Smooth muscle cell (in vitro differentiated cells): ENCODE results near the gene ZNF785. TPM values are rescaled to one million over a fixed set of nuclear protein-coding genes. Genes with fewer than 3 reads are reported as not detected.
"Not testable (repeated sequence)": the region's sequence is repeated elsewhere in the genome, so short reads cannot be mapped to it uniquely, and the experiment has no call there.

Source experiments
- DNase-seq: peaks from one replicate; lab custom pipeline; 2025; ENCODE audit not compliant: unreplicated experiment; lab: John Stamatoyannopoulos, UW
- H2AFZ ChIP-seq: fragments of 200-600 bp; sonication (generic); 2 replicates; pipeline ENCODE4 v1.6.0; 2016; ENCODE audit warnings: antibody characterized with exemption, low read depth, mild to moderate bottlenecking
- H3F3A ChIP-seq: fragments of 200-600 bp; sonication (generic); 2 replicates; pipeline ENCODE4 v1.6.0; 2017; ENCODE audit warnings: antibody characterized with exemption, low read depth
- H3K27ac ChIP-seq: fragments of 200-600 bp; sonication (generic); 2 replicates; pipeline ENCODE4 v1.5.1; 2016; ENCODE audit warnings: low read depth, mild to moderate bottlenecking
- H3K27me3 ChIP-seq: fragments of 200-600 bp; sonication (generic); 2 replicates; pipeline ENCODE4 v1.6.1; 2016; ENCODE audit warnings: low read depth, mild to moderate bottlenecking
- H3K36me3 ChIP-seq: fragments of 200-600 bp; sonication (generic); 2 replicates; pipeline ENCODE4 v1.5.1; 2016; ENCODE audit warnings: low read depth
- H3K4me1 ChIP-seq: fragments of 200-600 bp; sonication (generic); 2 replicates; pipeline ENCODE4 v1.5.1; 2016; ENCODE audit warnings: low read depth
- H3K4me2 ChIP-seq: fragments of 200-600 bp; sonication (generic); 2 replicates; pipeline ENCODE4 v1.6.0; 2016; ENCODE audit warnings: mild to moderate bottlenecking
- H3K4me3 ChIP-seq: fragments of 200-600 bp; sonication (generic); 2 replicates; pipeline ENCODE4 v1.5.1; 2016; ENCODE audit warnings: mild to moderate bottlenecking
- H3K79me2 ChIP-seq: fragments of 200-600 bp; sonication (generic); 2 replicates; pipeline ENCODE4 v1.6.0; 2016; ENCODE audit warnings: low read depth, mild to moderate bottlenecking
- H3K9ac ChIP-seq: fragments of 200-600 bp; sonication (generic); 2 replicates; pipeline ENCODE4 v1.6.0; 2016; ENCODE audit warnings: low read depth
- H3K9me3 ChIP-seq: fragments of 200-600 bp; sonication (generic); replicated peaks from 2 replicates; pipeline ENCODE4 v1.5.1; 2016; ENCODE audit warnings: low read depth
- H4K20me1 ChIP-seq: fragments of 200-600 bp; sonication (generic); 2 replicates; pipeline ENCODE4 v1.6.0; 2016; ENCODE audit warnings: low read depth
- WGBS: methylation state at CpG from one replicate; pipeline ENCODE4 v1.1.7; 2016; ENCODE audit warnings: low lambda C conversion rate; 5-methylcytosine and 5-hydroxymethylcytosine counted together
- polyA plus RNA-seq: library from polyadenylated mRNA; unstranded; fragments of >200 nt; fragmentation: Nextera tagmentation; extraction: Ambion mirVana; gene quantifications from 2 replicates; pipeline ENCODE4 v1.2.1, GENCODE V29; 2016
- total RNA-seq: library from RNA; depleted of rRNA; stranded (reverse); fragments of >200 nt; gene quantifications from 2 replicates; pipeline ENCODE4 v1.2.3, GENCODE V29; 2014
- TF ChIP-seq, protein P1 (sequence below): fragments of 200-600 bp; sonication (generic); IDR thresholded peaks from 2 replicates; pipeline ENCODE4 v1.5.1; 2017; ENCODE audit warnings: borderline replicate concordance, mild to moderate bottlenecking, antibody characterized with exemption; ENCODE audit not compliant: insufficient read depth, poor library complexity, severe bottlenecking

The ZNF785 gene
- total and polyA plus RNA-seq, 2 experiments from 2014 or later: 6.8 to 12.9 TPM

DNA sequence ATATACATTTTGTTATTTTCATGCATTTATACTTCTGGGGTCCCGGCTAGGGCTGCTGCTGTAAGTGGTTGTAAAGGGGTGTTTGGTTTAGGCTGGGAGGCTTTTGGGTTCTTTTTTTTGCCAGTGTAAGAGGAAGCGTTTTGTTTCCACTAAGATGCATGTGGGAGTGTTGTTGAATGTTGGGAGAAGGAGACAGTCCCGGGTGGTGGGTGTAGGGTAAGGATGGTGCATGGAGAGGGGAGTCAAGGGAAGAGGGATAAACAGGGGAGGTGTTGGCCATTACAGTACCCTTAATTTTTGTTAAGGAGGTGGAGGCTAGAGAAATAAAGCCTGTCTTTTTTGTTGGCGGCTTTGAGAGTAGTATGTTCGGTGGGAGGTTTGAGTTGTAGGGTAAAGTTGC lies 42.4 kb downstream of the ZNF785 start:
- Histone ChIP-seq H3K79me2 (no peaks in the 10 kb centered on the region), H3K4me3 (no peak overlapping the region), H3K4me1 (peaks cover 25% of the 10 kb centered on the region), H3K9ac (no peak overlapping the region), H4K20me1 (no peaks in the 10 kb centered on the region), H3K36me3 (no peaks in the 10 kb centered on the region), H3K9me3 (no peaks in the 10 kb centered on the region), H3K27me3 (no peaks in the 10 kb centered on the region), H3F3A (peaks cover 6% of the 10 kb centered on the region), H3K27ac (no peak overlapping the region), H2AFZ (no peak overlapping the region), H3K4me2 (no peak overlapping the region)
- TF ChIP-seq, protein P1, sequence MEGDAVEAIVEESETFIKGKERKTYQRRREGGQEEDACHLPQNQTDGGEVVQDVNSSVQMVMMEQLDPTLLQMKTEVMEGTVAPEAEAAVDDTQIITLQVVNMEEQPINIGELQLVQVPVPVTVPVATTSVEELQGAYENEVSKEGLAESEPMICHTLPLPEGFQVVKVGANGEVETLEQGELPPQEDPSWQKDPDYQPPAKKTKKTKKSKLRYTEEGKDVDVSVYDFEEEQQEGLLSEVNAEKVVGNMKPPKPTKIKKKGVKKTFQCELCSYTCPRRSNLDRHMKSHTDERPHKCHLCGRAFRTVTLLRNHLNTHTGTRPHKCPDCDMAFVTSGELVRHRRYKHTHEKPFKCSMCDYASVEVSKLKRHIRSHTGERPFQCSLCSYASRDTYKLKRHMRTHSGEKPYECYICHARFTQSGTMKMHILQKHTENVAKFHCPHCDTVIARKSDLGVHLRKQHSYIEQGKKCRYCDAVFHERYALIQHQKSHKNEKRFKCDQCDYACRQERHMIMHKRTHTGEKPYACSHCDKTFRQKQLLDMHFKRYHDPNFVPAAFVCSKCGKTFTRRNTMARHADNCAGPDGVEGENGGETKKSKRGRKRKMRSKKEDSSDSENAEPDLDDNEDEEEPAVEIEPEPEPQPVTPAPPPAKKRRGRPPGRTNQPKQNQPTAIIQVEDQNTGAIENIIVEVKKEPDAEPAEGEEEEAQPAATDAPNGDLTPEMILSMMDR: no peak
- DNase-seq: no peak
- 74% methylated on average over 5 of the region's 5 CpGs for WGBS

GRCh38 chr16:30541502-30542329 lies 43.8 kb downstream of the ZNF785 start:
- Histone ChIP-seq H3K27me3 (no peaks in the 10 kb centered on the region), H3F3A (peaks cover 6% of the 10 kb centered on the region), H2AFZ (peak overlapping the region; percentile 61), H3K4me3 (peak overlapping the region; percentile 34), H3K4me1 (peaks cover 25% of the 10 kb centered on the region), H3K9ac (peak overlapping the region; percentile 26), H3K79me2 (no peaks in the 10 kb centered on the region), H4K20me1 (no peaks in the 10 kb centered on the region), H3K27ac (peak overlapping the region; percentile 68), H3K9me3 (no peaks in the 10 kb centered on the region), H3K36me3 (no peaks in the 10 kb centered on the region), H3K4me2 (peak overlapping the region; percentile 63)
- TF ChIP-seq, protein P1: no peak
- WGBS: 31% methylated on average over 10 of the region's 10 CpGs
- DNase-seq: no peak

- DNase-seq, H3K9ac ChIP-seq, H3K27me3 ChIP-seq, H3K36me3 ChIP-seq, H4K20me1 ChIP-seq, H3K9me3 ChIP-seq, H3K79me2 ChIP-seq, H2AFZ ChIP-seq, H3F3A ChIP-seq: not testable (repeated sequence)
- H3K4me2 ChIP-seq: peak overlapping the region; percentile 63
- H3K4me3 ChIP-seq: peak overlapping the region; percentile 34
- H3K4me1 ChIP-seq: peaks cover 30% of the 10 kb centered on the region
- WGBS: 83% methylated on average over 9 of the region's 9 CpGs
- peak overlapping the region; percentile 68 for H3K27ac ChIP-seq
Measured at GRCh38 chr16:30540916-30541464, 44.5 kb downstream of the ZNF785 start.

DNA sequence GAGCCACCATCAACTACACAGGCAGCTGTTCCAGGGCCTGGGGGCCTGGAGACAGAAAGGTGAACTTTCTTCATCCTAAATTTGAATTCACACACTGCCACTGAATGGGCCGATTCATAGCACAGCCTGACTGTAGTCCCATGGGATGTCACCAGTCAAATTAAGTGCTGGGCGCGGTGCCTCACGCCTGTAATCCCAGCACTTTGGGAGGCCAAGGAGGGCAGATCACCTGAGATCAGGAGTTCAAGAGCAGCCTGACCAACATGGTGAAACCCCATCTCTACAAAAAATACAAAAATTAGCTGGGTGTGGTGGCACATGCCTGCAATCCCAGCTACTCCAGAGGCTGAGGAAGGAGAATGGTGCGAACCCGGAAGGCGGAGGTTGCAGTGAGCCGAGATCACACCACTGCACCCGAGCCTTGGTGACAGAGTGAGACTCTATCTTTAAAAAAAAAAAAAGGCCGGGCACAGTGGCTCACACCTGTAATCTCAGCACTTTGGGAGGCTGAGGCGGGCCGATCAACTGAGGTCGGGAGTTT lies 45.4 kb downstream of the ZNF785 start:
- not testable (repeated sequence) for H2AFZ ChIP-seq, H3K4me2 ChIP-seq, DNase-seq, H3K4me3 ChIP-seq, H4K20me1 ChIP-seq, H3K79me2 ChIP-seq, H3F3A ChIP-seq, H3K27ac ChIP-seq, H3K9ac ChIP-seq, H3K36me3 ChIP-seq, H3K9me3 ChIP-seq, H3K27me3 ChIP-seq
- peaks cover 38% of the 10 kb centered on the region for H3K4me1 ChIP-seq
- WGBS: 92% methylated on average over 13 of the region's 13 CpGs
